Keratinocyte (primary cell): Measurements from ENCODE around the gene NME7.

Source experiments
- CTCF ChIP-seq, 3 experiments: IDR thresholded peaks in 1 of 3; conservative IDR thresholded peaks in 1 of 3; optimal IDR thresholded peaks in 1 of 3; 2 replicates in 2 of 3; 3 replicates in 1 of 3; pipeline versions ENCODE3 to v1.5.1; 2011; ENCODE audit warnings: low read length in 3 of 3, mild to moderate bottlenecking in 3 of 3, moderate library complexity in 2 of 3, control low read depth in 1 of 3, inconsistent platforms in 1 of 3; ENCODE audit not compliant: insufficient read depth in 2 of 3; ENCODE audit errors: extremely low read depth in 1 of 3
- EZH2 ChIP-seq: IDR thresholded peaks from one replicate; pipeline ENCODE4 v1.6.1; 2012; ENCODE audit warnings: inconsistent platforms, mild to moderate bottlenecking, low read length, moderate library complexity

DNA sequence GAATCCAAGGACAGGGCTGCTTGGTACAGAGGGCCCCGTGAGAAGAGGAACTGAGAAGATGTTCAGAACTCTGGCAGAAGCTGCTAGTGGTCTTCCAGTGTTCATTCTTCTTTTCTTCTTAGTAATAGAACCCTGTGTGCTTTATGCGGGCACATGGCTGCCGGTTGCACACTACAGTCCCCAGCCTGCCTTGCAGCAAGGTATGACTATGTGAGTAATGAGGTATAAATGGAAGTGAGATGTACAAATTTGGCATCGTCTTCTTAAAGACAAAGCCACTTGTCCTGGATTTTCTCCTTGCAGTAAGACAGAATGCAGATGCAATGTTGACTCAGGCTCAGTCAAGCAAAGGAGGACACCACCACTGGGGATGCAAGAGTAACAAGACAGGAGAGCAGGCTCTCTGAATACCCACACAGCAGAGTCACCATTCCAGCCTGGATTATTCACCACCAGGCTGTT is 276.1 kb downstream of the NME7 start:
- TF ChIP-seq CTCF (optimal IDR thresholded peaks at IDR 0.05 in 1 of 3, IDR thresholded peaks at IDR 0.05 in 1 of 3, conservative IDR thresholded peaks at IDR 0.05 in 1 of 3; ENCODE audit: extremely low read depth in 1 of 3, insufficient read depth in 2 of 3, low read length in 3 of 3): no peak
- no peak for TF ChIP-seq EZH2
